ENCODE data around the gene VWA1.
A peak's percentile ranks its signal among the peaks of the same experiment; 100 is the strongest.
"Not testable (repeated sequence)": the region's sequence is repeated elsewhere in the genome, so short reads cannot be mapped to it uniquely, and the experiment has no call there.

VWA1 gene

DNA sequence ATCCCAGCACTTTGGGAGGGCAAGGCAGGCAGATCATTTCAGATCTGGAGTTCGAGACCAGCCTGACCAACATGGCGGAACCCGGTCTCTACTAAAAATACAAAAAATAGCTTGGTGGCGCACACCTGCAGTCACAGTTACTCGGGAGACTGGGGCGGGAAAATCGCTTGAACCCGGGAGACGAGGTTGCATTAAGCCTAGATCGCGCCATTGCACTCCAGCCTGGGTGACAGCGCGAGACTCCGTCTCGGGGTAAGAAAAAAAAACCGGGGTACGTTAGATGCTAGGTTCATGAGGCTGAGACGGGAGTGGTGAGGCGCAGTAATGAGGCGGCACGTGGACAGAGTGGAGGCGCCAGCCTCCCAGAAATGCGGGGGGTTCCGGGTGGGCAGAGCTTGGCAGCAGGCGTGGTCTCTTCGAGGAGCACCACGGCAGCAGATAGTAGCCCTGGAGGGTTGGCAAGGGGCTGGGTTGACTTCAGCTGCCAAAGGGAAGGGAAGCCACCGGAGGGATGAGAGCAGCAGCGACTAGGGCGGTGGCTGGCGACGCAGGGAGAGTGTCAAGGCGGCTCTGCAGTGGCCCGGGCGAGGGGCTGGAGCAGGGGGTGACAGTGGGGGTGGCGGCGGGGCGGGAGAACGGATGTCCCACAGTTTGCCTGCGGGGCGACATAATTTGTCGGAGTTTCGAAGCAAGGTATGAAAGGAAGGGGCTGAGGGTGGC lies 29.2 kb upstream of the VWA1 start:
- DNase-seq: no peak

DNA sequence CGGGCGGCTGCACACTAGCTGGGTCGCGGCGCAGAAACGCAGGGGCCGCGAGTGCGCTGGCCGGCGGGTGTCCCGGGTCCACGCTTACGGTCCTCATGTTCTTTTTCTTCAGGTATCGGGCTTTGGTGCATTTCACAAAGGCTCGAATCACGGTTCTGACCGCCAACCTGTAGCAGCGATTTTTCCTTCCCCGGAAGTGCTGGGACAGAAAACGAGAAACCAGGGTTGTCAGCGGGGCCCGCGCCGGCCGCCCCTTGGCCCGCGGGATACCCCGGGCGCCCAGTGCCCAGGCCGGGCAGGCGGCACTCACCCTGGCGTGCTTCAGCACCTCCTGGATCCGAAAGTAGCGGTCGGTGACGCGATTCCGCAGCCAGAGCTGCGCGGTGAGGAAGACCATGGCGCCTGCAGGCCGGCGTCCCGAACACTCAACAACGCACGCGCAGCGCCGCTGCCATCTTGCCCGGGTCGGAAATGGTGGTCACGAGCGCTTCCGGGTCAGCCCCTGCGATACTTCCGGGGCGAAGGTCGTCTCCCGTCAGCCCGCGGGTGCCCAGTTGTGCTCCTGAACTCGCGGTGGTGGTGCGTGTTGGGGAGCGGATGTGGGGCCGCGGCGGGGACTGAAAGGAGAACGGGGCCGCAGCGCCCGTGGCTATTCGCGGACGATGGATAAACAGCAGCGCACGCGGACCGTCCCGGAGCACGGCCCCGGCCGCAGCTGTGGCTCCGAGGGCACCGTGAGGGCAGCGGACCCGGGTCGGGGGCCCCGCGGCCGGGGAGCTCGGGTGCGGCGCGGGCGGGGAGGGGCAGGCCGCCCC lies 28.5 kb upstream of the VWA1 start, which contains the start of gene MRPL20:
Gene MRPL20 (minus strand): TSS at position 473 of the 815 bp plus-strand sequence. CDS start 76 bp downstream, at position 397.
- peak; percentile 73 for DNase-seq

DNA sequence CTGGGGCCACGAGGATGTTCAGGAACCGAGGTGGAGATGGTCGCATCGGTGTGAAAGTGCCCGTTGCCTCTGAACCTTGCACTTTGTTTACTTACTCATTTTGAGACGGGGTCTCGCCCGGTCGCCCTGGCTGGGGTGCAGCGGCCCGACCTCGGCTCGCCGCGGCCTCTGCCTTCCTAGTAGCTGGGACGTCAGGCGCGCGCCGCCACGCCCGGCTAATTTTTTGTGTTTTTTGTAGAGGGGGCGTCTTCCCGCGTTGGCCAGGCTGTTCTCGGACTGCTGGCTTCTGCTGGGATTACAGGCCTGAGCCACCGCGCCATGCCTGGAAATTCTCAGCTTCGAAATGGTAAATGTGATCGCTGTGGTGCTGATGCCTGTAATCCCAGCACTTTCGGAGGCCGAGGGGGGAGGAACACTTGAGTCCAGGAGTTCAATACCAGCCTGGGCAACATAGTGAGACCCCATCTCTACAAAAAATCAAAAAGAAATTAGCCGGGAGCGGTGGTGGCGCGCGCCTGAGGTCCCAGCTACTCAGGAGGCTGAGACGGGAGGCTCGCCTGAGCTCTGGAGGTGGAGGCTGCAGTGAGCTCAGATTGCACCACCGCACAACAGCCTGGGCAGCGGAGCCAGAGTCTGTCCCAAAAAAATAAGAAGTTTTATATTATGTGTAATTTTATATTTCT lies 27.7 kb upstream of the VWA1 start:
- no peak for DNase-seq

DNA sequence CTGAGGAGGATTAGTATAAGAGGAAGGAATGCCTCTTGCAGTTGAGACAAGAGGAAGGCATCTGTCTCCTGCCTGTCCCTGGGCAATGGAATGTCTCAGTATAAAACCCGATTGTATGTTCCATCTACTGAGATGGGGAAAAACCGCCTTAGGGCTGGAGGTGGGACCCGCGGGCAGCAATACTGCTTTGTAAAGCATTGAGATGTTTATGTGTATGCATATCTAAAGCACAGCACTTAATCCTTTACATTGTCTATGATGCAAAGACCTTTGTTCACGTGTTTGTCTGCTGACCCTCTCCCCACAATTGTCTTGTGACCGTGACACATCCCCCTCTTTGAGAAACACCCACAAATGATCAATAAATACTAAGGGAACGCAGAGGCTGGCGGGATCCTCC lies 25.3 kb upstream of the VWA1 start:
- DNase-seq: not testable (repeated sequence)

DNA sequence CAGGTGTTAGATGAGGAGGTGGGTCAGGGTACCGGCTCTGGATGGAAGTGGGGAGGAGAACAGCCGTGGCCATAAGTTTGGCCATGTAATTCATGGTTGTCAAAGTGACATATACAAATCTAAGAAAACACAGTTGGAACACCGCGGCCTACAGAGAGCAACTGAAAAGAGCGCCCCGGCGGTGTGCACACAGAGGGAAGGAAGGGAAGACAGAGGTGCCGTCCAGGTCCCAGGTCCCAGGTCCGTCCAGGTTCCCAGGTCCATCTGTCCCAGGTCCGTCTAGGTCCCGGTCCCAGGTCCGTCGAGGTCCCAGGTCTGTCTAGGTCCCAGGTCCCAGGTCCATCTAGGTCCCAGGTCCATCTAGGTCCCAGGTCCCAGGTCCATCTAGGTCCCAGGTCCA lies 23.9 kb upstream of the VWA1 start:
- DNase-seq: no peak

DNA sequence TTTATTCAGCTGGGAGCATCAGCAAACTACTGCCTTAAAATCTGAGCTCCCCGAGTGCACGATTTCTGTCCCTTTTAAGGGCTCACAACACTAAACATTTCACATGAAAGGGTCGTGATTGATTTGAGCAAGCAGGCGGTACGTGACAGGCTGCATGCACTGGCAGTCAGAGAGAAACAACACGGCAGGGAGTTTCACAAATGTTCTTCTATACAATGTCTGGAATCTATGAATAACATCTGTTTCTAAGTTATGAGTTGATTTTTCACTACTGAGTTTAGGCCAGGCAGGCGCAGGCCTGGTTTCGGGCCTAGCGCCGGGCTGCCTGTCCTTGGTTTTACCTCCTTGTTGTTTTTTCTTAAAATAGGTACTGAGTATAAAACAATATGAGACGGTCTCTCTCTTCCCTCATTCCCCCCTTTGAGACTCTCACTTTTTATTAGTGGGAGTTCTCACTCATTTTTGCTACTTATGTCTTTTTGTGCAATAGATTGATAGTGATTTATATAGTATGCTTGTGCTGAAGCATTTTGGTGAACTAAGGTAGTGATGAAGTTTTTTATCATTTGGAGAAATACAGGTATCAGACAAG lies 23.1 kb upstream of the VWA1 start:
- DNase-seq: not testable (repeated sequence)

DNA sequence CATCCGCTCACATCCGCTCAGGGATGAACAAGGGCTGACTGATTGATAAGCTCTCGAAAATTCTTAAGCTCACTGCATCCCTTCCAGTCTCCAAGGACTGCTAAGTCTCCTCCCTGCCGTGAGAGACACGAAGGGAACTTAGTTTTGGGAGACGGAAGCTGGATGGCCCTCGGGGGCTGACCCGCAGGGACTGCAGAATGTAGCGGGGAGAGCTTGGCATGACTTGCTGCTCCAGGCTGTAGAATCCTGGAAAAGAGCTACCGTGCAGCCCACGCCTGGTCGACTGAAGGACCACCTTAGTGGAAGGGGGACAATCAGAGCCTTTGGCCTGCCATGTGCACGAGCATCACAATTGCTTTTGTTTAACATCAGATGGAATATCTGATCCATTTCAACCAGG lies 19.7 kb upstream of the VWA1 start:
- no peak for DNase-seq

DNA sequence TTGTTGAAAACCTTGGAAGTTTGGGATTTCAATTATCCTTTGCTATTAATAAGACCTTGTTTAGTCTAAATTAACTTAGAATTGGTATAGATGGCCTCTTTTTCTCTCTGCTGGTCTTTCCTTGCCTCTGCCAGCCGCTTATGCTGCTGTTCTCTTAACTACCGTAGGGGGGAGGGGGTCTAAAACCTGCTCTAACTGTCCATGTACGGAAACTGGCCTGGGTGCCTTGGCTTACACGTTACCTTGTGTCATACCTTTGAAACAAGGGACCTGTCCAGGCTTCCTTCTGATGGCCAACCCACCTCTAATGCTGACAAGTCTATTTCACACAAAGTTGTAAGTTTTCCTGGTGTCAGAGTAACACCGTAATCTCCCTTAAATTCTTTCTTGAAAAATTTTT lies 18.1 kb upstream of the VWA1 start:
- not testable (repeated sequence) for DNase-seq

DNA sequence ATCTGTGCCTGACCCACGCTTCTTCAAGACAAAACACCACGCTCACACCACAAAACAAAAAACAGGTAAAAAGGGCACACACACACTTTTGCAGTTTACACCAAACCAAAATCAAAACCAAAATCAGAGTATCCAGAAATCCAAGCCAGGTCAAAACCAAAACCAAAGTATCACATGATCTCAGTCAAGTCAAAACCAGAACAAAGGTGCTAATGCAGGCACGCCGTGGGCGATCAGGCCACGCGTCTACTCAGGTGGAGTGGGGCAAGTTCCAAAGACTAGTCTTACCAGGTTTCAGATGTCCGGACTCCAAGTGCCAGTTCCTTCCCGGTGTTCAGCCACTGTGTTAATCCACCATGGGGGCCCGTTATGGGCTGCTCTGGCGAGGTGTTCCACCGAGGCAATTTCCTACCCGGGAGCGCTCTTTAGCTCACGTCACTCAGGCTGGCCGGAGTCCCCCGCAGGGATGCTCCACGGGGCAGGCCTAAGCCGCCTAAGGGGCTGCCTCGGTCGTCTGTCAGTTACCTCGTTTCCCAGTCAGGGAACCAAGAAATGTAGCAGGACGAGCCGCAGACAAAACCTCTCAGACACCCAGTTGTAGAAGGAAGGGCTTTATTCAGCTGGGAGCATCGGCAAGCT lies 17.5 kb upstream of the VWA1 start:
- not testable (repeated sequence) for DNase-seq

DNA sequence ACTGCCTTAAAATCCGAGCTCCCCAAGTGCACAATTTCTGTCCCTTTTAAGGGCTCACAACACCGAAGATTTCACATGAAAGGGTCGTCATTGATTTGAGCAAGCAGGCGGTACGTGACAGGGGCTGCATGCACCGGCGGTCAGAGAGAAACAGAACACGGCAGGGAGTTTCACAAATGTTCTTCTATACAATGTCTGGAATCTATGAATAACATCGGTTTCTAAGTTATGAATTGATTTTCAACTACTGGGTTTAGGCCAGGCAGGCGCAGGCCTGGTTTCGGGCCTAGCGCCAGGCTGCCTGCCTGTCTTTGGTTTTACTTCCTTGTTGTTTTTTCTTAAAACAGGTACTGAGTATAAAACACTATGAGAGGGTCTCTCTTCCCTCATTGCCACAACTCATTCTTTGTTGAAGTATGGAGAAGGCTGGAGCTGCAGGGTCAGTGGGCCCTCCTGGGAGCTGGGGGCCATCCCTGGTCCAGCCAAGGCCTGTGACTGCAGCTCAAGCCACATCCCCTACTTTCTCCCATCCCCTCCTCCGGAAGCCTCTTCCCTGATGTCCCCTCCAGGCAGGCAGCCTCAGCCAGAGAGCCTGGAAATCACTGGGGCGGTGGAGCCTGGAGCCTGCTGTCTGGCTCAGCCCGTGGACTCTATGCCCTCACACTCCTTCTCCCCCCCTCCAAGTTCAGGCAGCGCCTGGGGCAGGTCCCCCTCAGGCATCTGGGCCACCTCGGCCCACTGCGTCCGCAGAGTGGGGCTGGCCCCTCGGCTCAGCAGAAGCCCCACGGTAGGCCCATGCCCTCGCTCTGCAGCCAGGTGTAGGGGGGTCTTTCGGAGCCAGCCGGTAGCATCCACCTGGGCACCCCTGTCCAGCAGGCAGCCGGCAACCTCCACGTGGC lies 16.8 kb upstream of the VWA1 start:
- DNase-seq: no peak

DNA sequence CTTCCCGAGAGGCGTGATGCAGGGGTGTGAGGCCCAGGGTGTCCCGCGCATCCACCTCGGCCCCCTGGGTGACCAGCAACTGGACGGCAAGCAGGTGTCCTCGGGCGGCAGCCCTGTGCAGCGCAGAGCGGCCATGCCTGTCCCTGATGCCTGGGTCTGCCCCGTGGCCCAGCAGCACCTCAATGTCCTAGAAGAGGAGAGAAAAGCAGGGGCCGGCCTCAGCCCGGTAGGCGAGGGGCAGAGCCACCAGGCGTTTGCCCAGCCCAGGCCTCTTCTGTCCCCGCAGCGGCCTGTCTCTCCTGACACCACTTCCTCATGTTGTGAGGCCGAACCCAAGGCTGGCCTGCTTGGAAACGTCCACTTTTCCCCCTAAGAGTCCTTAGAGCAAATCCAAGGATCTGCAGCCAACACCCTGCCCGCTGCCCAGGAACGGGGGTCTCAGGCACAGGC lies 16.1 kb upstream of the VWA1 start:
- DNase-seq: no peak

DNA sequence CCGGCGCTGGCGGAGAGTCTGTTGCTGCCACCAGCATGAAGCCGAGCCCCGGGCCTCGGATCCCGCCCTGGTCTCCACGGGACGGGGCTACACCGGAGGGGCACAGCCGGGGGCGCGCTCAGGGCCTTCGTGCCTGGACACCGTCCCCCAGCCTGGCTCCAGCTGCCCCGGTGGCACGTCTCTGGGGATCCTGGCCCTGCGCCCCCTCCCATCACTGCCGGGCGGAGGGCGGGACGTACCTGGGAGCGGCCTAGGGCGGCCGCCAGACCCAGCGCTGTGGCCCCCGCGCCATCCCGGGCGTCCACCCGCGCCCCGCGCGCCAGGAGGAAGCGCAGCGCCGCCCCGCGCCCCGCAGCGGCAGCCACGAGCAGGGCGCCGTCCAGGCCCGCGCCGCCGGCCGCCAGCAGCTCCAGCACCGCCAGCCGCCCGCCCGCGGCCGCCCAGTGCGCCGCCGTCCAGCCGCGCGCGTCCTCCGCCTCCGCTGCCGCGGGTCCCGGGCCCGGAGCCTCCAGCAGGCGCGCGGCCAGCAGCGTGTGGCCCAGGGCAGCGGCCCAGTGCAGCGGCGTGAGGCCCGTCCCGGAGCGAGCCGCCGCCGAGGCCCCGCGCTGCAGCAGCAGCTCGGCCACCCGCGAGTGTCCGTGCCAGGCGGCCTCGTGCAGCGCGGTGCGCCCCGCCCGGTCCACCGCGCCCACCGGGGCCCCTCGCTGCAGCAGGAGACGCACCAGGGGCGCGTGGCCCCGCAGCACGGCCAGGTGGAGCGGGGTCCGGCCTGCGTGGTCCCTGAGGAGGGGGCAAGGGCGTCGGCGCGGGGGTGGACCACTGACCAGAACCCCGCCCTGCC lies 15.5 kb upstream of the VWA1 start:
- DNase-seq: no peak

DNA sequence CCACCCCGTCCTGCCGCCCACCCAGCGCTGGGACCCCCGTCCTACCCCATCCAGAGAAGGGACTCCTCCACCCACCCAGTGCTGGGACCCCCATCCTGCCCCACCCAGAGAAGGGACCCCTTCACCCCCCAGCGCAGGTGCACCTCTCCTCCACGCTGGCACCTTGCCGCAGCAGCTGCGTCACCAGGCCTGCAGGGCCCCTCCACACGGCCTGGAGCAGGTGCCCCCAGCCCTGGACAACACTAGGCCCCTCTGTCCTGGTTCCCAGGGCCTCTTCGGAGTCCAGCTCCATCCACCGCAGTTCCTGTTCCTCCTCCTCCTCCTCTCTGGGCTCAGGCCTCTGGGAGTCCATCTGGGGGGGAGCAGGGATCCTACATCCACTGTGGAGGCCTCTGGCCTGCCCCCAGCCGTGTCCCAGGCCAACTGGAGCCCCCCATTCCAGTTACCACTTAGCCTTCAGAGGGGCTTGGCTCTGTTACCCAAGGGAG lies 14.8 kb upstream of the VWA1 start:
- no peak for DNase-seq

DNA sequence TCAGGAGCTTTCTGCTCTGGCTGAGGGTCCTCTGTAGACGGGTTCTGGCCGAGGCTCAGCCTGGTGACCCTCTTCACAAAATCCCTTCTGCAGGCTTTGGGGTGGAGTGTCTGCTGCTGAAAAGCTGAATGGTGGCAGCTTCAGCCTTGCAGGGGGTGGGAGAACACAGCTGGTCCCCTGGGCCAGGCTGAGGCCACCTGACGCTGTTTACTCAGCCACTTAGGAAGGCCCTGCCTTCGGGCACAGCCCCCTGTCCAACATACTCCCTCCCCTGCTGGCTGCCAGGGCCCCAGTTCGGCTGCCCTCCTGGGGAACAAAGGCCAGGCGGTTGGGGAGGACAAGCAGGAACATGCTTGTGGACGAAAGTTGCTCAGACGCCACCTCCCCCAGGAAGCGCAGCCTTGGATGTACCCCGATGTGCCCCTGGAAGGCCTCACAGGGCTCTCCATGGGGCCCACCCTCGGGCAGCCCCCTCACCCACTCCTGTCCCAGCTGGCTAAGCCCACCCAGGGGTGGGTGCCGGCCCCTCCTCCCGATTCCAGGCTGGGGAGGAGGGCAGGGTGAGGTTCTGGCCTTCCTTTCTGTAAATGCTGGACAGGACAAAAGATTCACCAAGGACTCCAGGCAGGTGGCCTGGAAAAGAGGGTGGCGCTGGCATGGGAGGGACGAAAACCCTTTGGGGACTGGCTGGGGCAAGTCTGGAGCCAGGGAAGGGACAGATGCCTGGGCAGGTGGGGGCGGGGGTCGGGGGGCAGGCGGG lies 14.2 kb upstream of the VWA1 start, which contains the start of gene ANKRD65:
Gene ANKRD65 (minus strand): TSS at position 130 of the 760 bp plus-strand sequence. CDS start 271 bp downstream, outside the sequence.
- DNase-seq: peak; percentile 32

DNA sequence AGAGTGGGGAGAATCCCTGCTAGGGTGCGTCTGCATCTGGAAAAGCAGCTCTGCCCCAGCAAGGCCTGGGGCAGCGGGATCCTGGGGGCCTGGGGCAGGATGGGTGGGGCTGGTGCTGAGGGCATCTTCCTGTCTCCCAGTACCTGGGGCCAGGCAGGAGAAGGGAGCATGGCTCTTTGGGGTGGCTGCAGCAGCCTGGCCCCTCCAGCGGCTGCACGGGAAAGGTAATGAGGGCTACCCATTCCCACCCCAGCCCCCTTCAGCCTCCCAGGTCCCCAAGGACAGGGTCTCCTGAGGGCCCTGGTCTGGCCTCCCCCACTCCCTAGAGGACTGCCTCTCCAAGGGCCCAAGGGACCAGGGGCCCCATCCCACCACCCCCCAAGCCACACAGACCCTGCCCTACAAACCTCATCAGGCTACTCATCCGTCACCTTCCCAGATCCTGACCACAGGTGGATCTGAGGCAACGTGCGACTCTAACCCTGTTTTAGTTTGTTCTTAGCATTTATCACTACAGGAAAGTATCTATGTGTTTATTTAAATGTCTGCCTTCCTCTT lies 13.5 kb upstream of the VWA1 start:
- DNase-seq: no peak

DNA sequence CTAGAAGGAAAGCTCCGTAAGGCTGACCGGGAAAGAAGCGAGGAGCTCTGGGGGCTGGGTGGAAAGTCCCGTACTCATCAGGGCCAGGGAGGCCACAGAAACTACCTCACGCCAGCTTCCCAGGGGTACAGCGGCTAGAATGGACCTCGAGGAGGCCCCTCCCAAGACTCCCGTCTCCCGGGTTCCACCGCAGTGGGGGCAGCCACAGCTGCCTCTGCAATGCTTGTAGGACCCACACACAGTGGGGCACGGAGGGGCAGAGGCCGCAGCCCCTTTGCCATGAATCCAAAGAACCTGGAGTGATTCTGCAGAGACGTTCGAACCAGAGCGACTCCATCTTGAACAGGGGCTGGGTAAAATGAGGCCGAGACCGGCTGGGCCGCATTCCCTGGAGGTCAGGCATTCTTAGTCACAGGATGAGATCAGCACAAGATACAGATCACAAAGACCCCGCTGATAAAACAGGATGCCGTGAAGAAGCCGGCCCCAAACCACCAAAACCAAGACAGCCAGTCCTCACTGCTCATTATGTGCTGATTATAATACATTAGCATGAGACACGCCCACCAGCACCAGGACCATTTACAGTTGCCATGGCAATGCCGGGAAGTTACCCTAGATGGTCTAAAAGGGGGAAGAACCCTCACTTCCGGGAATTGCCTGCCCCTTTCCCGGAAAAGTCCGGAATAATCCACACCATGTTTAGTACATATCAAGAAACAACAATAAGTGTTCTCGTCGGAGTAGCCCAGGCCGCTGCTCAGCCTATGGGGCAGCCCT lies 12.8 kb upstream of the VWA1 start:
- DNase-seq: no peak

DNA sequence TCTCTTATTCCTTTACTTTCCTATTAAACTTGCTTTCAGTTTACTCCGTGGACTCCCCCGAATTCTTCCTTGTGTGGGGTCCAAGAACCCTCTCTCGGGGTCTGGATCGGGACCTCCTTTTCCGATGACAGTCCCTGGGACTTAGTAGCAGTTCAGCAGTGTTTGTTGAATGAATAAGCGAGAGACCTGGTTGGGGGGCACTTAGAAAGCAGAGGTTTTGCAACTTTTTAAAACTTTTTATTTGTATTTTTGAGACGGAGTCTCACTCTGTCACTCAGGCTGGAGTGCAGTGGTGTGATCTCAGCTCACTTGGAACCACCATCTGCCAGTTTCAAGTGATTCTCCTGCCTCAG lies 12.3 kb upstream of the VWA1 start:
- no peak for DNase-seq

DNA sequence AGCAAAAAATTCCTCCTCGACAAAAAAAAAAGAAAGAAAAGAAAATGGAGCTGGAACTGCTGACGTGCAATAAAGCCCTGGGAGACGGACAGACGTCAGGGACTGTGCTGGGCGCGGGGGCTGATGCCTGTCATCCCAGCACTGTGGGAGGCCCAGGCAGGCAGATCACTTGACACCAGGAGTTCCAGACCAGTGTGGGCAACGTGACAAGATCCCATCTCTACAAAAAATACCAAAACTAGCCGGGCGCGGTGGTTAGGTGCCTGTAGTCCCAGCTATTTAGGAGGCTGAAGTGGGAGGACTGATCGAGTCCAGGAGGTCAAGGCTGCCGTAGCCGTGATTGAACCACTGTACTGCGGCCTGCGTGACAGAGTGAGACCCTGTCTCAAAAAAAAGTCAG lies 10.8 kb upstream of the VWA1 start:
- no peak for DNase-seq

DNA sequence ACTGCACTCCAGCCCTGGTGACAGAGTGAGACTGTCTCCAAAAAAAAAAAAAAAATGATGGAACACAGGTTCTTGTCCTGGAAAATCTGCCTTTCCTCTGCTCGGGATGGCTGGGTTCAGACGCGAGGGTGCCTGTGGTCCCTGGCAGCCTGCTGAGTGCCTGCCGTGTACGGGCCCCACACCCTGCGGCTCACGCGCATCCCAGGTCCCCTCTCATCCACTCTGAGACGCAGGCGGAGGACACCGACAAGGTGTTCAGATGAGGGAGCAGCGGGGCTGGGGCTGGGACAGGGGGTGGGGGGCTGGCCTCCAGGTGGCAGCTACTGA lies 10.1 kb upstream of the VWA1 start:
- no peak for DNase-seq

All from NCI-H1694 treated with DMSO at 0.1 percent for 48 hours (cell line).